ENCODE measurements around the gene CPEB3.
"Not testable (repeated sequence)": the region's sequence is repeated elsewhere in the genome, so short reads cannot be mapped to it uniquely, and the experiment has no call there.

Gene CPEB3

GRCh38 chr10:92131275-92131820 is 159.5 kb downstream of the CPEB3 start:
- no peak for DNase-seq

- no peak for DNase-seq
These were observed 160.1 kb downstream of the CPEB3 start for GRCh38 chr10:92130622-92131274.

- no peak for DNase-seq
These were observed 164.7 kb downstream of the CPEB3 start for GRCh38 chr10:92126100-92126650.

GRCh38 chr10:92125144-92125543 is 165.7 kb downstream of the CPEB3 start:
- DNase-seq: no peak

- no peak for DNase-seq
These were observed 166.2 kb downstream of the CPEB3 start for GRCh38 chr10:92124616-92125143.

- DNase-seq: no peak
These were observed 166.9 kb downstream of the CPEB3 start for GRCh38 chr10:92124020-92124419.

- no peak for DNase-seq
These were observed 167.9 kb downstream of the CPEB3 start for GRCh38 chr10:92122941-92123450.

- DNase-seq: no peak
These were observed 169.0 kb downstream of the CPEB3 start for GRCh38 chr10:92121686-92122492.

- no peak for DNase-seq
These were observed 171.5 kb downstream of the CPEB3 start for GRCh38 chr10:92119340-92119739.

GRCh38 chr10:92114917-92115316 is 176.0 kb downstream of the CPEB3 start:
- DNase-seq: not testable (repeated sequence)

- DNase-seq: no peak
These were observed 176.8 kb downstream of the CPEB3 start for GRCh38 chr10:92113911-92114600.

- no peak for DNase-seq
These were observed 178.4 kb downstream of the CPEB3 start for GRCh38 chr10:92112462-92112861.

GRCh38 chr10:92111336-92111939 is 179.4 kb downstream of the CPEB3 start:
- DNase-seq: no peak

GRCh38 chr10:92110039-92110794 is 180.7 kb downstream of the CPEB3 start:
- no peak for DNase-seq

GRCh38 chr10:92108747-92109146 is 182.1 kb downstream of the CPEB3 start:
- DNase-seq: no peak

GRCh38 chr10:92108120-92108519 is 182.8 kb downstream of the CPEB3 start:
- DNase-seq: no peak

GRCh38 chr10:92103376-92104090 is 187.3 kb downstream of the CPEB3 start:
- no peak for DNase-seq

- no peak for DNase-seq
These were observed 188.2 kb downstream of the CPEB3 start for GRCh38 chr10:92102601-92103213.

GRCh38 chr10:92094960-92095359 is 195.9 kb downstream of the CPEB3 start:
- no peak for DNase-seq

GRCh38 chr10:92091965-92092364 is 198.9 kb downstream of the CPEB3 start:
- DNase-seq: no peak

All from NCI-H1048 (cell line).